T-helper 22 cell (primary cell): Measurements from ENCODE around the gene PGGT1B.
A peak's percentile ranks its signal among the peaks of the same experiment; 100 is the strongest.

ENCODE experiments used
- DNase-seq: peaks from one replicate; pipeline ENCODE4 v3.0.0-alpha.2; 2020; ENCODE audit warnings: low read depth

The PGGT1B gene

GRCh38 chr5:115180165-115180709 is 82.4 kb downstream of the PGGT1B start:
- DNase-seq, result no peak

- no peak for DNase-seq
These were observed 83.1 kb downstream of the PGGT1B start for GRCh38 chr5:115179394-115180164.

DNA sequence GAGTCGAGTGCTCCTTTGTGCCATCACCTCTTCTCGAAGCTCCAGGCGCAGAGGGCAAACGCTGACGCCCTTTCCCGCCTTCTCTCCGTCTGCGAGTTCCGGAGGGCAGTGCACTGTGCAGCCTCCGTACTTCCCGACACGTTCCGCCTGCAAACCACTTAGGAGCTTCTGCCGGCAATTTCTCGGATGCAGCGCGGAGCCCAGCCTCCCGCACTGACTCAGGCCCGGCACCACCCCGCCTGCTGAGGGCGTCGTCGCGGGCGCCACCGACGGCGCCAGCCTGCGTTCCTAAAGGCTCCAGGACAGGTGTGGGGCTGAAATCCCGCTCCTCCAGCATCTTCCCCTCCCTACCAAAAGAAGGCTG is 83.7 kb downstream of the PGGT1B start:
- no peak for DNase-seq

DNA sequence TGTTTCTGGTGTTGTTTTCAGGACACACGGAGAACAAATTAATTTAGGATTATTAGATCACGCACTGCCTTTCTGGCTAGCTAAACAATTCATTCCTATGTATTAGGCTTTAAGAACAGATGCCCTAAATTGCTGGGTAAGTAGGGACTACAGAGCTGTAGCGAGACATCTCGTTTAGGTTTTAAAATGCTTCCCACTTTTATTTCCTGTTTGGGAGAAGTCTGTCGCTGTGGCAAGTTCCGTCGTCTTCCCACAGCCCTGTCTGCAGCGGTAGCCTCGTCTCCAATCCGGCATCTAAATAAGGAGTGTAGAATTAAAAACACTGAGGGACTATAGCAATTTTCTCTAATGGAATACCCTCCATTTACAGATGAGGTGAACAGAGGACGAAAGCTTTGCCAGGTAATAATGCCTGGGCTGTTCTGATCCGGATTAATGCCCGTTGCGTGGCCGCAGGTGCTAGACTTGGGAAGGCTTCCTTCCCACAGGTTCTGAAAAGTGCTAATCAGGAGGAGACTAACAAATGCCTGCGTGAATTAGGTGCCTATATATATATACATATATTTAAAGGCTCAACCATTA is 91.7 kb downstream of the PGGT1B start:
- no peak for DNase-seq

- no peak for DNase-seq
These were observed 92.3 kb downstream of the PGGT1B start for GRCh38 chr5:115170134-115170928.

DNA sequence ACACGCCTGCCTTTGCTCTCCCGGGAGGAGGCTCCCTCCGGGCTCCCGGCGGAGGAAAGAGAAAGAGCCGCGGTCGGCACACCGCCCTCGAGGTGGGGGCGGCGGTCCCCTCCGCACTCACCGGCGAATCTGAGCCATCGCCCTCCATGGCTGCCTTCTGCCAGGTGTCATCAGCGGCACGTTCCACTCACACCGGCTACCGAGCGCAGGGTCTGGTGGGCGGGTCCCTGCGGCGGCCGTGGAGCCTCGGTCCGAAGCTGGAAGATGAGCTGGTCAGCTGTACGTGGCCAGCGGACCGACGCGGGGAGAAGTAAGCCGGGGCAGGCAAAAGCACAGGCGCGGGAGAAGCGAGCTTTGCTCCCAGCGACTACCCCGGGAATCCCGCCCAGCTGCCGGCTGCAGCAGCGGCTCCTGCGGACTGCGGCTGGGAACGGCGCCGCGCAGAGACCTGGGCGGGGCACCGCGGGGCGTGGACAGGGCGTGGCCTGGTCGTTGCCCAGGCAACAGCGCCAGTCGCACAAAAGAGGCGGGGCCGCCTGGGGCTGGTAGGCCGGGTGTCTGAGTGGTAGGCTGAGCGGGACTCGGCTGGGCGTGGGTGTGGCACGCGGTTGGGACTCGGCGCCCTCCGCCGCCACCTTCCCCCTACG is 93.1 kb downstream of the PGGT1B start, which contains the start of gene TRIM36:
TRIM36 (minus strand) TSS at position 422 of the 647 bp plus-strand sequence; CDS start at position 148, 274 bp downstream.
- peak; percentile 78 for DNase-seq

GRCh38 chr5:115168829-115169486 is 93.7 kb downstream of the PGGT1B start:
- DNase-seq, result no peak

GRCh38 chr5:115166744-115167393 is 95.8 kb downstream of the PGGT1B start:
- no peak for DNase-seq

GRCh38 chr5:115165790-115166189 is 96.9 kb downstream of the PGGT1B start:
- no peak for DNase-seq

- DNase-seq, result no peak
These were observed 101.7 kb downstream of the PGGT1B start for GRCh38 chr5:115160975-115161475.
